Mesendoderm (in vitro differentiated cells): ENCODE results near the gene PPFIBP2.

Source experiments
- DNase-seq: peaks from one replicate; pipeline ENCODE4 v3.0.0; 2013
- H2AK5ac ChIP-seq: 2 replicates; pipeline ENCODE4 v1.6.1; 2013; ENCODE audit warnings: low read length, inconsistent platforms
- H2BK120ac ChIP-seq: 2 replicates; pipeline ENCODE4 v1.6.1; 2013; ENCODE audit warnings: low read depth, mild to moderate bottlenecking, low read length, moderate library complexity, mixed read lengths
- H2BK15ac ChIP-seq: replicated peaks from 2 replicates; pipeline ENCODE4 v1.6.1; 2013; ENCODE audit warnings: low read depth, mild to moderate bottlenecking, moderate library complexity
- H2BK5ac ChIP-seq: 2 replicates; pipeline ENCODE4 v1.6.1; 2013; ENCODE audit warnings: low read length, inconsistent platforms
- H3K18ac ChIP-seq: 2 replicates; pipeline ENCODE4 v1.6.1; 2013; ENCODE audit warnings: mild to moderate bottlenecking, low read length, mixed read lengths
- H3K23ac ChIP-seq: one replicate; pipeline ENCODE4 v1.6.1; 2013; ENCODE audit warnings: low read length
- H3K27ac ChIP-seq: 2 replicates; pipeline ENCODE4 v1.5.1; 2013; ENCODE audit warnings: low read depth, mild to moderate bottlenecking, inconsistent platforms, low read length, moderate library complexity
- H3K27me3 ChIP-seq: 2 replicates; pipeline ENCODE4 v1.6.1; 2013; ENCODE audit warnings: low read length, control low read depth, mild to moderate bottlenecking, inconsistent platforms; ENCODE audit not compliant: insufficient read depth, poor library complexity
- H3K36me3 ChIP-seq: 2 replicates; pipeline ENCODE4 v1.6.1; 2013; ENCODE audit warnings: low read length, inconsistent platforms; ENCODE audit not compliant: control insufficient read depth, insufficient read depth
- H3K4ac ChIP-seq: one replicate; pipeline ENCODE4 v1.6.1; 2013; ENCODE audit warnings: low read depth, mild to moderate bottlenecking, low read length, moderate library complexity
- H3K4me1 ChIP-seq: 2 replicates; pipeline ENCODE4 v1.6.1; 2013; ENCODE audit warnings: low read depth, low read length, inconsistent platforms; ENCODE audit not compliant: control insufficient read depth
- H3K4me2 ChIP-seq: 2 replicates; pipeline ENCODE4 v1.6.1; 2013; ENCODE audit warnings: low read length
- H3K4me3 ChIP-seq: 2 replicates; pipeline ENCODE4 v1.5.1; 2013; ENCODE audit warnings: mild to moderate bottlenecking, low read length
- H3K56ac ChIP-seq: one replicate; pipeline ENCODE4 v1.6.1; 2013; ENCODE audit warnings: low read length
- H3K79me1 ChIP-seq: 2 replicates; pipeline ENCODE4 v1.6.1; 2013; ENCODE audit warnings: low read length, inconsistent platforms
- H3K79me2 ChIP-seq: 2 replicates; pipeline ENCODE4 v1.6.1; 2013; ENCODE audit warnings: mild to moderate bottlenecking, low read length; ENCODE audit not compliant: control insufficient read depth, insufficient read depth
- H3K9ac ChIP-seq: 2 replicates; pipeline ENCODE4 v1.6.1; 2013; ENCODE audit warnings: low read length, inconsistent platforms
- H4K5ac ChIP-seq: one replicate; pipeline ENCODE4 v1.6.1; 2013; ENCODE audit warnings: low read length
- H4K8ac ChIP-seq: one replicate; pipeline ENCODE4 v1.6.1; 2013; ENCODE audit warnings: low read depth, mild to moderate bottlenecking, control low read depth, low read length, moderate library complexity
- WGBS: extraction: QIAGEN DNeasy Blood & Tissue Kit; methylation state at CpG from one replicate; pipeline ENCODE4 v1.1.7; 2013; ENCODE audit warnings: low lambda C conversion rate, missing lambda C conversion rate; ENCODE audit not compliant: insufficient coverage; ENCODE audit errors: extremely low coverage; 5-methylcytosine and 5-hydroxymethylcytosine counted together

Gene PPFIBP2

DNA sequence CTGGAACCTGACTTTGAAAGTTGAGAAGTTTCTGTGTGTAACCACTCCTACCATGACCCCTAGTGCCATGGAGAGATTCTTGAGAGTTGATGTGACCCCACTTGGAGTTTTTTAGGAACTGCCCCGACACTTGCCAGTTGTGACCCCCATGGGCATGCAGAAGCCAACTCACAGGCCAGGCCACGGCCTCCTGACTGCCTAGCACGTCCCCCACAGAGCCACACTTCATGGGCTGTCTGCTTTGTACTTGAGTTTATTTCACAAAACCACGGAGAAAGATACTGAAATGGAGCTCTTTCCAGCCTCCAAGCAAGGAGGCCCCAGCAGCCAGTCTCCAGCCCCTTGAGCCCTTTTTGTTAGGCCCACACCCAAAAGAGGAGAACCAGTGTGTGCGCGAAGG is 151.1 kb downstream of the PPFIBP2 start:
- H3K36me3 ChIP-seq = peaks cover 9% of the 10 kb centered on the region
- H3K79me2 ChIP-seq = no peaks in the 10 kb centered on the region
- no peak overlapping the region for H3K56ac ChIP-seq
- no peak overlapping the region for H3K4ac ChIP-seq
- H3K79me1 ChIP-seq = no peaks in the 10 kb centered on the region
- no peak overlapping the region for H3K27ac ChIP-seq
- no peak overlapping the region for H3K23ac ChIP-seq
- DNase-seq = no peak
- H2BK120ac ChIP-seq = no peak overlapping the region
- no peak overlapping the region for H4K8ac ChIP-seq
- no peak overlapping the region for H2AK5ac ChIP-seq
- H3K18ac ChIP-seq = no peak overlapping the region
- H3K4me3 ChIP-seq = no peak overlapping the region
- no peak overlapping the region for H2BK5ac ChIP-seq
- no peak overlapping the region for H3K9ac ChIP-seq
- no peak overlapping the region for H3K4me2 ChIP-seq
- peaks cover 5% of the 10 kb centered on the region for H3K4me1 ChIP-seq
- H3K27me3 ChIP-seq = no peaks in the 10 kb centered on the region
- H4K5ac ChIP-seq = no peak overlapping the region
- WGBS = no CpG with 5 or more reads among the region's 6 CpGs
- no peak overlapping the region for H2BK15ac ChIP-seq

DNA sequence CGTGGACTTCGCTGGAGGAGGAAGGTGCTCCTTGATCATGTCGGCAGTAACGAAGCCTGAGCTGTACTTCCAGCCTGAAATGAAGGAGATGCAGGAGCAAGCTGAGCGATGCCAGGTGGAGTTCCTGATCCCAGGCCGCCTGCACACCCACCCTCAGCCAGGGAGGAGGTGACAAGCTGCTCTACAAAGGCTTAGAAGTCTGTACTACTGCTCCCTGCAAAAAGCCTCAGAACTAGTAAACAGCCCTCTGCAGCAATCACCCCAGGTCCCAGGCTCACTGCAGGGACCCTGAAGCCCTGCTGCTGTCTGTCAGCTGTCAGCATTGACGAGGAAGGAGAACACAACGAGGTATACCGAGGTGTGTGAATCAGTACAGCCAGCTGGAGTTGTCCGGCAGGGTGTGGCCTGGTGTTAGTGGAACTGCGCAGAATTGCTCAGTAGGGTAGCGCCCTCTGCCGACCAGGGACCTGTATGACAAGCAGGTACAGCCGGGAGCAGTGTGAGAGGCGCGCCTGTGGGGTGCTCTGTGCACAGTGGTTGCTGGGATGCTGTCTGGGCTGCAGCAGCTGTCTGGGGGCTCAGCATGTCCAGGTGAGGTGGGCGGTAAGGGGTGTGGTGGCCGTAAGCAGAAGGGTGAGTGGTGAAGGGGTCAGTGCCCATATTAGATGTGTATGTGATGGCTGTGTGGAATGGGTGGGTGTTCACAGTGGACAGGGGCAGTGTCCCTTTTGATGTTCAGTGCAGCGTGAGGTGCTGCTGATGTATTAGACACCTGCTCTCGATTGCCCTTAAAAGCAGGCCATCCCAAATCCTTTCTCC is 151.9 kb downstream of the PPFIBP2 start:
- Histone ChIP-seq H2BK5ac (no peak overlapping the region), H3K56ac (no peak overlapping the region), H3K27me3 (no peaks in the 10 kb centered on the region), H3K4ac (no peak overlapping the region), H3K4me3 (no peak overlapping the region), H3K9ac (no peak overlapping the region), H4K5ac (no peak overlapping the region), H3K18ac (no peak overlapping the region), H3K4me2 (no peak overlapping the region), H4K8ac (no peak overlapping the region), H2AK5ac (no peak overlapping the region), H2BK120ac (no peak overlapping the region), H3K36me3 (peaks cover 9% of the 10 kb centered on the region), H3K23ac (no peak overlapping the region), H3K4me1 (peaks cover 5% of the 10 kb centered on the region), H3K79me2 (no peaks in the 10 kb centered on the region), H3K79me1 (no peaks in the 10 kb centered on the region), H2BK15ac (no peak overlapping the region), H3K27ac (no peak overlapping the region)
- peak; percentile 70 for DNase-seq
- no CpG with 5 or more reads among the region's 20 CpGs for WGBS

DNA sequence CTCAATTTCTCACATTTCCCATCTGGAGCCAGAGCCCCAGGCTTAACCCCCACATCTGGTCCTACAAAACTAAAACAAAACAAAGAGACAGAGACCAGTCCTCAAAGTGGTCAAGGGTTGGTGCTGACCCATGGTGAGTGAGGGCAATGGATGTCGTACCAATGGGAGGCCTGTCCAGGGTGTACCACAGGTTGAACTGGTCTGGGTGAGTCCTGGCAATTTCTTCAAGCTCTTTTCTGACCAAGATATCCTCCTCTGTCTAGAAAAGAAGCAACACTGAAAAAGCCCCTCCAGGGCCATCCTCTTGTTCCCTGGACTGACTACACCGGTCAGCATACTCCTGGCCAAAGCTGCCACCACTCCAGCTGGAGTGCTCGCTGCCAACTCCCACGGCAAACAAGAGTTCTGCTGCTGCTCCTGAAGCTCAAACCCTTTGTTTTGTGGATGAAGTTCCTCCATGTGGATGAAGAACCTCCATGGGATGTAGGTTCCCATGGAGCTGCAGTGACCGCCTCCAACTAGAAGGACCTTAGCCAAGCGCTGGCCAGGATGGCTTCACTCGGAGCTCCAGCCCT is 152.6 kb downstream of the PPFIBP2 start:
- H3K36me3 ChIP-seq = peaks cover 9% of the 10 kb centered on the region
- no peak overlapping the region for H2AK5ac ChIP-seq
- no peak overlapping the region for H3K4me3 ChIP-seq
- H3K4ac ChIP-seq = no peak overlapping the region
- WGBS = no CpG with 5 or more reads among the region's 7 CpGs
- peaks cover 5% of the 10 kb centered on the region for H3K4me1 ChIP-seq
- H3K18ac ChIP-seq = no peak overlapping the region
- no peak overlapping the region for H3K27ac ChIP-seq
- H2BK120ac ChIP-seq = no peak overlapping the region
- no peak overlapping the region for H3K23ac ChIP-seq
- DNase-seq = no peak
- no peaks in the 10 kb centered on the region for H3K27me3 ChIP-seq
- H2BK15ac ChIP-seq = no peak overlapping the region
- no peak overlapping the region for H2BK5ac ChIP-seq
- no peak overlapping the region for H3K4me2 ChIP-seq
- H3K9ac ChIP-seq = no peak overlapping the region
- H4K5ac ChIP-seq = no peak overlapping the region
- H3K79me1 ChIP-seq = no peaks in the 10 kb centered on the region
- no peak overlapping the region for H3K56ac ChIP-seq
- no peaks in the 10 kb centered on the region for H3K79me2 ChIP-seq
- H4K8ac ChIP-seq = no peak overlapping the region

DNA sequence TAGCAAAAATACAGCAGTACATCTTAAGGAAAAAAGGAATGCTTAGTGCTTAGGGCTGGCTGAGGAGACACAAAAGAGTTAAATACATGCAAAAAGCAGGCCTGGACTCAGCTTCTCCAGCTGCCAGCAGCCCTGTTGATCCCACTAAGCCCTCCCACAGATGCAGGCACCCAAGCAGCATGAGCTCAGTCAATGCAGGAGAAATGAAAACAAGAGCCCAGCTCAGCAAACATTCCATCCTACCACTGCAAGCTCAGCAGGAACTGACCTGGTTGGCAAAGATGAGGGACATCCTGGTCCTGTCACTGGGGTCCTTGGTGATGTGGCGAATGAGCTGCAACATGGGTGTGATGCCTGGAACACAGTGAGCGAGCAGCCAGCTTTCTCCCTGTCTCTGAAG is 153.7 kb downstream of the PPFIBP2 start:
- H2BK120ac ChIP-seq = no peak overlapping the region
- no peak overlapping the region for H3K4me2 ChIP-seq
- H3K36me3 ChIP-seq = peaks cover 9% of the 10 kb centered on the region
- H3K79me1 ChIP-seq = no peaks in the 10 kb centered on the region
- no peak overlapping the region for H2AK5ac ChIP-seq
- H3K23ac ChIP-seq = no peak overlapping the region
- H3K4me1 ChIP-seq = peaks cover 5% of the 10 kb centered on the region
- DNase-seq = no peak
- no peaks in the 10 kb centered on the region for H3K27me3 ChIP-seq
- no peak overlapping the region for H3K4ac ChIP-seq
- H3K56ac ChIP-seq = no peak overlapping the region
- H4K8ac ChIP-seq = no peak overlapping the region
- H3K4me3 ChIP-seq = no peak overlapping the region
- no peak overlapping the region for H3K18ac ChIP-seq
- H3K9ac ChIP-seq = no peak overlapping the region
- H2BK15ac ChIP-seq = no peak overlapping the region
- H3K79me2 ChIP-seq = no peaks in the 10 kb centered on the region
- H3K27ac ChIP-seq = no peak overlapping the region
- no CpG with 5 or more reads among the region's 2 CpGs for WGBS
- H4K5ac ChIP-seq = no peak overlapping the region
- no peak overlapping the region for H2BK5ac ChIP-seq

DNA sequence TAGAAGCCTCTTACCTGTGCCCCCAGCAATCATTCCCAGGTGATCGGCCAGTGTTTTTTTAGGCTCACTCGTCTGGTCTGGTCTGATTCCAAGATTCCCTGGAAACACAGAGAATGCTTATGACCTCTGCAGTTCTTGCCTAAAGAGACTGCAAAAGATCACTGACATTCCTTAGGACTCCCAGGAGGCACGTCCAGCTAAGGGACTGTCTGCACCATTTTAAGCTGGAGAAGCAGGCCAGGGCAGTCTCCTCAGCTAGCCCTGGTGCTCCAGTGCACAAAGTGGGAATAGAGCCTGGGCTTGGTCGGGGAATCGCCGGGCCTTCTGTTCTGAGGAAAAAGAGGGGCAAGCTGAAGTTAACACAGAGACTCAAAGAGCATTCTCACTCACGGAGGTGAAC is 154.7 kb downstream of the PPFIBP2 start:
- H3K4ac ChIP-seq = no peak overlapping the region
- H3K56ac ChIP-seq = no peak overlapping the region
- no peak overlapping the region for H2BK15ac ChIP-seq
- H4K8ac ChIP-seq = no peak overlapping the region
- no peak for DNase-seq
- peaks cover 2% of the 10 kb centered on the region for H3K79me1 ChIP-seq
- no CpG with 5 or more reads among the region's 7 CpGs for WGBS
- H3K4me2 ChIP-seq = no peak overlapping the region
- H2BK5ac ChIP-seq = peak overlapping the region; percentile 20
- no peaks in the 10 kb centered on the region for H3K79me2 ChIP-seq
- no peak overlapping the region for H3K9ac ChIP-seq
- H3K18ac ChIP-seq = no peak overlapping the region
- no peak overlapping the region for H3K4me3 ChIP-seq
- H3K27ac ChIP-seq = no peak overlapping the region
- H4K5ac ChIP-seq = no peak overlapping the region
- H3K36me3 ChIP-seq = peaks cover 9% of the 10 kb centered on the region
- no peak overlapping the region for H2AK5ac ChIP-seq
- no peak overlapping the region for H2BK120ac ChIP-seq
- H3K27me3 ChIP-seq = no peaks in the 10 kb centered on the region
- no peak overlapping the region for H3K23ac ChIP-seq
- peaks cover 11% of the 10 kb centered on the region for H3K4me1 ChIP-seq
